HepG2 (cell line): ENCODE results near the gene SLC2A5. TPM values are rescaled to one million over a fixed set of nuclear protein-coding genes. Genes with fewer than 3 reads are reported as not detected.

Experiments
- AGO1 ChIP-seq: fragments of 200-400 bp; formaldehyde crosslinking; IDR thresholded peaks from 2 replicates; pipeline ENCODE4 v1.6.1; 2017; ENCODE audit warnings: mild to moderate bottlenecking, low read depth, low read length, moderate library complexity; ENCODE audit not compliant: poor library complexity, severe bottlenecking
- DMAP1 ChIP-seq: IDR thresholded peaks from 2 replicates; pipeline ENCODE4 v1.6.1; 2016
- KAT7 ChIP-seq: IDR thresholded peaks from 2 replicates; pipeline ENCODE4 v1.6.1; 2018; ENCODE audit warnings: borderline replicate concordance, missing compliant biosample characterization
- KAT8 ChIP-seq: IDR thresholded peaks from 2 replicates; pipeline ENCODE4 v1.6.1; 2016; ENCODE audit warnings: missing genetic modification reagents, missing compliant biosample characterization
- KLF9 ChIP-seq: IDR thresholded peaks from 2 replicates; pipeline ENCODE4 v1.6.1; 2016; ENCODE audit warnings: low read depth
- NONO ChIP-seq, 2 experiments: fragments of 450-650 bp in 1 of 2; sonication (generic) in 1 of 2; formaldehyde crosslinking in 1 of 2; IDR thresholded peaks in 1 of 2; conservative IDR thresholded peaks in 1 of 2; 2 replicates each; pipeline versions ENCODE4 v1.6.1 to v1.8.0; 2017 to 2022; ENCODE audit warnings: mild to moderate bottlenecking in 1 of 2, missing genetic modification reagents in 1 of 2, moderate library complexity in 1 of 2
- RXRA ChIP-seq: sonication (generic); formaldehyde crosslinking; IDR thresholded peaks from 2 replicates; pipeline ENCODE4 v1.5.1; 2020; ENCODE audit warnings: missing genetic modification reagents
- ZC3H13 ChIP-seq: sonication (generic); formaldehyde crosslinking; IDR thresholded peaks from 2 replicates; pipeline ENCODE4 v1.8.1; 2023; ENCODE audit warnings: mild to moderate bottlenecking, missing genetic modification reagents, moderate library complexity
- ZNF235 ChIP-seq: sonication (generic); formaldehyde crosslinking; IDR thresholded peaks from 2 replicates; pipeline ENCODE4 v1.8.1; 2023; ENCODE audit warnings: mild to moderate bottlenecking, missing genetic modification reagents, borderline replicate concordance
- ZNF407 ChIP-seq: sonication (generic); formaldehyde crosslinking; IDR thresholded peaks from one replicate; pipeline ENCODE4 v1.5.1; 2020; ENCODE audit warnings: mild to moderate bottlenecking, missing genetic modification reagents; ENCODE audit errors: not compliant biosample characterization
- ZNF879 ChIP-seq: sonication (generic); formaldehyde crosslinking; IDR thresholded peaks from 2 replicates; pipeline ENCODE4 v1.8.1; 2023; ENCODE audit warnings: missing genetic modification reagents
- polyA plus RNA-seq, 8 experiments: library from polyadenylated mRNA; depleted of rRNA in 3 of 8; stranded (reverse) in 7 of 8; unstranded in 1 of 8; fragments of >200 nt; fragmentation: Illumina TruSeq in 4 of 8; extraction: Trizol in 4 of 8; gene quantifications; 2 replicates each; pipeline versions ENCODE4 v1.2.1 to v1.2.3, GENCODE V29; 2011 to 2016; ENCODE audit warnings: low read depth in 4 of 8, missing spikeins in 1 of 8, mixed read lengths in 1 of 8; ENCODE audit not compliant: insufficient read depth in 1 of 8
- total RNA-seq, 5 experiments: library from RNA; depleted of rRNA; stranded (reverse); fragments of >200 nt; fragmentation: Illumina TruSeq; extraction: Trizol; gene quantifications; 2 replicates each; pipeline ENCODE4 v1.2.3, GENCODE V29; 2016; ENCODE audit warnings: low read depth in 1 of 5
- TF ChIP-seq, protein P1 (sequence below): IDR thresholded peaks from 2 replicates; pipeline ENCODE4 v1.4.0; 2020; ENCODE audit warnings: mild to moderate bottlenecking, missing genetic modification reagents
- TF ChIP-seq, protein P2 (sequence below): sonication (generic); formaldehyde crosslinking; IDR thresholded peaks from 2 replicates; pipeline ENCODE4 v1.8.0; 2022; ENCODE audit warnings: missing genetic modification reagents, low read depth, mild to moderate bottlenecking, borderline replicate concordance
- TF ChIP-seq, protein P3 (sequence below): IDR thresholded peaks from 2 replicates; pipeline ENCODE4 v1.6.1; 2016

The SLC2A5 gene
- total and polyA plus RNA-seq, 2 of the 13 experiments (the other 11 are each of a cell fraction or from before 2014, with no cell fraction given): 0.04 to 0.54 TPM

DNA sequence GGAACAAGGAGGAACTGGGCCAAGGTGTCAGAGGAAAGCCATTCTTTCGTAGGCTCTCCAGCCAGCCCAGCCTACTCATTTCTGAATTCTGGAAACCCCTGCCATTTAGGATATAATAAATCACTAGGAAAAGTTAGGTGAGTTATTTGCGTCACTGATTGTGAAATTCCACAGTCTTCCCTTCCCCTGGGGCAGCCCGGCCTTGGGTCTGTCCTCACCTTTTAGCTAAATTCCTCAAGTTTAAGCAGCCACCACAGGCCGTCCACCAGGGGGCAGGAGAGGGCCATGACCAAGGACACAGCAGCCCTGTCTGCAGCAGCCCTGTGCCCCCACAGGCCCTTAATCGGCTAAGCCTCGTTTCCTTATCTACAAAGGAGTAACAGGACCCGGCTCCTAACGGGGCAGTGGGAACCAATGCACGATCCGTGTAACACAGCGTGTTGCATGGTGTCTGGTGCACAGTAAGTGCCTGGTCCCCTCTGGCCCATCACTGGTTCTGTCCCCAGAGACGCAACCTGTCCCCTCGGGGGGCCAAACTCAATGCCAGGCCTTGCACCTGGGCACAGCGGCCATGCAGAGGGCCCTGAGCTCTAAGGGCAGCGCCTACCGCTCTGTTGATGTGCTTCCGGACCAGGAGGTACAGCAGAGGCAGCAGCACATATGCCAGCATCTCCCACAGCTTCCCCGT lies 41.4 kb upstream of the SLC2A5 start (continued):
- TF ChIP-seq ZNF407 (CRISPR knock-in tag) (no peak), ZC3H13 (CRISPR knock-in tag) (no peak), KAT8 (peak; percentile 38; the same call in 1 of the 2 replicates), NONO (IDR thresholded peaks at IDR 0.05) (no peak), NONO (CRISPR knock-in tag; conservative IDR thresholded peaks at IDR 0.05) (no peak), ZNF879 (CRISPR knock-in tag) (no peak), AGO1 (no peak), KLF9 (CRISPR knock-in tag) (no peak), ZNF235 (CRISPR knock-in tag) (no peak), DMAP1 (CRISPR knock-in tag) (no peak), KAT7 (no peak; the same call in 1 of the 2 replicates), RXRA (CRISPR knock-in tag) (peak; percentile 44; the same call in 1 of the 2 replicates)
- TF ChIP-seq, protein P1, sequence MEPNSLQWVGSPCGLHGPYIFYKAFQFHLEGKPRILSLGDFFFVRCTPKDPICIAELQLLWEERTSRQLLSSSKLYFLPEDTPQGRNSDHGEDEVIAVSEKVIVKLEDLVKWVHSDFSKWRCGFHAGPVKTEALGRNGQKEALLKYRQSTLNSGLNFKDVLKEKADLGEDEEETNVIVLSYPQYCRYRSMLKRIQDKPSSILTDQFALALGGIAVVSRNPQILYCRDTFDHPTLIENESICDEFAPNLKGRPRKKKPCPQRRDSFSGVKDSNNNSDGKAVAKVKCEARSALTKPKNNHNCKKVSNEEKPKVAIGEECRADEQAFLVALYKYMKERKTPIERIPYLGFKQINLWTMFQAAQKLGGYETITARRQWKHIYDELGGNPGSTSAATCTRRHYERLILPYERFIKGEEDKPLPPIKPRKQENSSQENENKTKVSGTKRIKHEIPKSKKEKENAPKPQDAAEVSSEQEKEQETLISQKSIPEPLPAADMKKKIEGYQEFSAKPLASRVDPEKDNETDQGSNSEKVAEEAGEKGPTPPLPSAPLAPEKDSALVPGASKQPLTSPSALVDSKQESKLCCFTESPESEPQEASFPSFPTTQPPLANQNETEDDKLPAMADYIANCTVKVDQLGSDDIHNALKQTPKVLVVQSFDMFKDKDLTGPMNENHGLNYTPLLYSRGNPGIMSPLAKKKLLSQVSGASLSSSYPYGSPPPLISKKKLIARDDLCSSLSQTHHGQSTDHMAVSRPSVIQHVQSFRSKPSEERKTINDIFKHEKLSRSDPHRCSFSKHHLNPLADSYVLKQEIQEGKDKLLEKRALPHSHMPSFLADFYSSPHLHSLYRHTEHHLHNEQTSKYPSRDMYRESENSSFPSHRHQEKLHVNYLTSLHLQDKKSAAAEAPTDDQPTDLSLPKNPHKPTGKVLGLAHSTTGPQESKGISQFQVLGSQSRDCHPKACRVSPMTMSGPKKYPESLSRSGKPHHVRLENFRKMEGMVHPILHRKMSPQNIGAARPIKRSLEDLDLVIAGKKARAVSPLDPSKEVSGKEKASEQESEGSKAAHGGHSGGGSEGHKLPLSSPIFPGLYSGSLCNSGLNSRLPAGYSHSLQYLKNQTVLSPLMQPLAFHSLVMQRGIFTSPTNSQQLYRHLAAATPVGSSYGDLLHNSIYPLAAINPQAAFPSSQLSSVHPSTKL (CRISPR knock-in tag): no peak
- TF ChIP-seq, protein P2, sequence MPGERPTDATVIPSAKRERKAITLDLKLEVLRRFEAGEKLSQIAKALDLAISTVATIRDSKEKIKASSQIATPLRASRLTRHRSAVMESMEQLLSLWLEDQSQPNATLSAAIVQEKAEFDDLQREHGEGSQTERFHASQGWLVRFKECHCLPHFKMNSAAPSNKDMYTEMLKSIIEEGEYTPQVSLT (CRISPR knock-in tag): no peak
- TF ChIP-seq, protein P3, sequence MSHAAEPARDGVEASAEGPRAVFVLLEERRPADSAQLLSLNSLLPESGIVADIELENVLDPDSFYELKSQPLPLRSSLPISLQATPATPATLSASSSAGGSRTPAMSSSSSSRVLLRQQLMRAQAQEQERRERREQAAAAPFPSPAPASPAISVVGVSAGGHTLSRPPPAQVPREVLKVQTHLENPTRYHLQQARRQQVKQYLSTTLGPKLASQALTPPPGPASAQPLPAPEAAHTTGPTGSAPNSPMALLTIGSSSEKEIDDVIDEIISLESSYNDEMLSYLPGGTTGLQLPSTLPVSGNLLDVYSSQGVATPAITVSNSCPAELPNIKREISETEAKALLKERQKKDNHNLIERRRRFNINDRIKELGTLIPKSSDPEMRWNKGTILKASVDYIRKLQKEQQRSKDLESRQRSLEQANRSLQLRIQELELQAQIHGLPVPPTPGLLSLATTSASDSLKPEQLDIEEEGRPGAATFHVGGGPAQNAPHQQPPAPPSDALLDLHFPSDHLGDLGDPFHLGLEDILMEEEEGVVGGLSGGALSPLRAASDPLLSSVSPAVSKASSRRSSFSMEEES (CRISPR knock-in tag): no peak
